NCI-H345 treated with DMSO at 0.1 percent for 48 hours (cell line): ENCODE results near the gene LRRC31.

Experiments
- DNase-seq: peaks from one replicate; lab custom pipeline; 2025; ENCODE audit not compliant: unreplicated experiment; lab: John Stamatoyannopoulos, UW

LRRC31 gene

DNA sequence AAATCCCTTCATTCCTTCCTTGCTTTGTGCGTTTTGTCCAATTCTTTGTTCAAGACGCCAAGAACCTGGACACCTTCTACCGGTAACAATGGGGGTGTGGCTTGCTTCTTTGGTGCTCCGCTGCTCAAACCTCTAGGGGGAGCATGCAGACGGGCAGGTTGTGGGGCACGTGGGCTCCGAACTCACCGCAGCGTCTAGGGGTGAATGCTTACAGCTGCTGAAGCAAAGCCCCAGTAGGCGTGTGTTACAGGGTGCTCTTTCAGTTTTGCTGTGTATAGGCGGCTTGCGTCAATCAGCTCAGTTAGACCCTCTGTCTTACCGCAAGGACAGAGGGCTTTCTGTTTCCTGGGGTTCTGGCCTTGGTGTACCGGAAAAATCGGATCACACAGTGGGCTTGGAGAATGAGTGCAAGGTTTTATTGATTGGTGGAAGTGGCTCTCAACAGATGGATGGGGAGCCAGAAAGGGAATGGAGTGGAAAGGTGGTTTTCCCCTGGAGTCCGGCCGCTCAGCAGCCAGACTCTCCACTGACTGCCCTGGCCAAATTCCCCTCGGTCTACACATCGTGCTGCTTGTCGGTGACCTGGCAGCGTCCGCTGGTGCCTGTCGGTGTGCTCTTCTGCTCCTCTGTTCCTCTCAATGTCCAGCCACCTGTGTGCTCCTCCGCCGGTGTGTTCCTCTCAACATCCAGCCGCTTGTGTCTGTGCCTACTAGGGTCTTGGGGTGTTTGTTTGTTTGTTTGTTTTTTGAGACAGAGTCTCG lies 55.8 kb downstream of the LRRC31 start:
- DNase-seq, result no peak

- DNase-seq, result no peak
Observed at GRCh38 chr3:169813278-169813677, 56.5 kb downstream of the LRRC31 start.

DNA sequence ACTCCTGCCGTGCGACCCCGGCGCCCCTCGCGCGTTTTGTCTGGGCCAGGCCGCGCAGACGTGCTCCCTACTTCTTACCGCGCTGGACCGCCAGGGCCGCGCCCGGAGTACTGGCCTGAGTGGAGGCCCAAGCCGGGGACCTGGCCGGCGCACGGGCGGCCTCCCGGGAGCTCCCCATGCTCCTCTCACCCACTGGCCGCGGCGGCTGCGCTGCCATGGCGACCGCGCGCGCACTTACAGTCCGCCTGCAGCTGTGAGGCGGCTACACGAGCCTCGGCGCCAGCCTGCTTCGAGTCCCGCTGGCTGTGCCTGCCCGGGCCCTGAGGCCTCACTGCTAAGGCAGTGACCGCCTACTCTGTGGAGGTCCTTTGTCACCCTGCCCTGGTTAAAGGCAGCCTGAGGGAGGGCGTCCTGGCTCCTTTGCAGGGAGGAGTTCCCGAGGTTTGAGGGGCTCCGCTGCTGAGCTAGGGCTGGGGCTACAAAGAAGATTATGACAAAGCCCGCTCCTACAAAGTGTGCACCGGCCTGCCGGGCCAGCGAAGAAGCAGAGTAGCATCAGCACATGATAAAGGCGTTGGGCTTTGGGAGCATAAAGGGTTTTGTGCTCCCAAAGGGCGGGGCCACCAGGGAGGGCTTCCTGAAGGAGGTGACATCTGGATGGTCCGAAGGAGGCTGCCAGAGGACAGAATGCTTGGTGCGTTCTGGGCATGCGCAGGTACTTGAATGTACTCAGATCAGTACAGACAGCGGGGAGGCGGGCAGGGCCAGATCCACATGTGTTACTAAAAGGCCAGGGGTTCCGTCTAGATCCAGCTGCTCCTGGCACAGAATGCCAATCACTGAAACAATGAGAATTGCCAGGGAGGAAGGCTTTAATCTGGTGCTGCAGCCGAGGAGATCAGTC lies 57.2 kb downstream of the LRRC31 start, which contains the start of the genes LRRC34 and LRRIQ4:
Gene LRRC34, minus strand, starts transcription at position 573 of the 904 bp plus-strand sequence. Its CDS starts 356 bp downstream, at position 217.
Gene LRRIQ4, plus strand, starts transcription at position 539 of the 904 bp plus-strand sequence. CDS start 9,052 bp downstream, outside the sequence.
- DNase-seq, result peak; percentile 32

DNA sequence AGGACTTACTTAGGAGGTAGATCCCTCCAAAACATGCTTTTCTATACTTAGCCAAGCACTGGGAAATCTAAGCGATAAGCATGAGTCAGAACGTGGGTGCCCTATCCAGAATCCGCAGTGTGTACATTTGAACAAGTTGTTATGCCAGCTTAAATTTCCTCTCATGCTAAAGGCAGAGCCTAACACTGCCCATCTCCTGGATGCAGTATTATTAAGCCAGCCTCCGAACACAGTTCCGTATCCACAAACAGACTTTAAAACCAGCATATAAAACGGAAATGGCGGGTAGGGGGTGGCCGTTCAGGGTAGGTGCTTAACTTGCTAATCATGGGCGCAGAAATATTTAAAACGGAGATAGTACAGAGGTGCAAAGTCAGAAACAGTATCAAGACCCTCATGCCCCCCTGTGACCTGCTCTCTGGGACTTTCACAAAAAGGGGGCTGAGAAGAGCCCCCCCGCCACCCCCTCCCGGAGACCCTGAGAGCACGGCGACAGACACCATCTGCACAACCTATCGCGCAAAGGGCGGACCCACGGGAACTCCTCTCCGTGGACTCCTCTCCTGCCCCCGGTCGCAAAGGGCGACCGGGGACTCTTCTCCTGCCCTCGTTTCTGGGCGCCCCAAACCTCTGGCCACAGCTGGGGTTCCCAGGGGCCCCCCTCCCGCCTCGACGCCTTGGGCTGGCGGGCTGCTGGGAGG lies 58.0 kb downstream of the LRRC31 start:
- DNase-seq, result peak; percentile 33

DNA sequence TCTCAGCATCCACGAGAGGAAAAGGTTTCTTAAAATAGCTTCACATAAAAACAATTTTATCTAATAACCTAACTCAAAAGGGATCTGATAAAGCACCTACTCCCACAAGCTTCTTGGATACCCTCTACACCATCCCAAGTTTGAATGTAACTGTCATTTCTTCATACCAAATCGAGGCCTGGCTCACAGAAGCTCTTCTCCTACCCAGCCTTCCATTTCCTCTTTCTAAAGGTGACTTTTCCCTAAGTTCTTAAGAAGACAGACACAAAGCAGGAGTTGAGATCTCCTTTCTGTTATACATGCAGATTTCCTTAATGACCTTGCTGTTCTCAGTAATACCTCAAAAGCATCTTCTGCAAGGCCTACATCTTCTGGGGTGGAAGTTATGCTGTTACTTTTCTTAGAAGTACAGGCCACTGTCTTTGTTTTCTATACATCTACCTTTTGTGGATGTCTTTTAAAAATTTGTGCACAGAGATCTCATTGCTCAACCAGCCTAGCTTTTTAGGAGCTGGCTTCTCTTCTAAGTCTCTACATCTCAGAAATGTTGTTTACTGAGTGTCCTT lies 60.4 kb downstream of the LRRC31 start:
- no peak for DNase-seq

DNA sequence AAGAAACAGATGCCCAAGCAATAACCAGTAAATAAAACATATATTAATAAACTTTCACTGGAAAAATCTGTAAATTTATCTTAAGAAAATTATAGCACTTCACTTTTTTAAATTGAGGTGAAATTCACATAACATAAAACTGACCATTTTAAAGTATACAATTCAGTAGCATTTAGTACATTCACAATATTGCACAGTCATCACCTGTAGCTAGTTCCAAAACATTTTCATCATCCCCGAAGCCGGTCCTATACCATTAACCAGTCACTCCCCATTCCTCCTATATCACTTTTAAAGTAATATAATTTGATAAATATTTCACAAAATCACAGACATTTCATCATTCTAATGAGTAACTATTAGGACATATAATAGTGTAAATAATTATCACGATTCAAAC lies 65.1 kb downstream of the LRRC31 start:
- DNase-seq, result no peak

DNA sequence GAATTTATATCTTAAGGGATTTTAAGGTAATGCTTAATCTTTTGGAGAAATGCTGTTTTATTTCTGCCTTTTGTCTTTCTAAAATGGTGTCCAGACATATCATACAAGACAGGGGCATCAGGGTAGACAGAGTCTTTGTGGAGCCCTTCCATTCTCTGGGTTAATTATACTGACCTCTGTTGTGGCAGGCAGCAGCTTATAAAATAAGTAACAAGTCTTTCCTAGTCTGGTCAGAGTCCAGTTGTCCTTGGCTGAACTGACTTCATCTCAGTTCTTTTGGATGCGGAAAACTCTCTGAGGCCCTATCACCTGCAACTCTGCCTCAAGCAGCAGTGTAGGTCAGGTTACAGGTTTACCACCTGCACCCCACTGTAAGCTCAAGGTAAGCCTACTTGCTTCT lies 77.4 kb downstream of the LRRC31 start:
- DNase-seq, result no peak

- no peak for DNase-seq
Observed at GRCh38 chr3:169790687-169791429, 78.9 kb downstream of the LRRC31 start.

DNA sequence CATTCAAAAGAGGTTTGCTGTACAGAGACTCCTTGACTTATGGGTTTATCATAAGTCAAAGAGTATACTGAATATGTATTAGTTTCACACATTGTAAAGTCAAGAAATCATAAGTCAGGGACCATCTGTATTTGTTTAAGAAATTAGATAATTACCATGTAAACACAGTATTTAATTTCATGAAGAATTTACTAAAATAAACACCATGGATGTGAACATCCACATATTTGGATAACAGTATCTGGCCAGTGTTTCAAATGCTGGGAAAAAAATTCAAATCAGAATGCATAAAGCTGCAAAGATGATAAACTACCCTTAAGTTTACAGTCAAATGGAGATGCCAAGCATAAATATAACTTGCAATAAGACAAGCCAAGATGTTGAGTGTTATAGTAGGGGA lies 79.5 kb downstream of the LRRC31 start:
- no peak for DNase-seq
